Neural progenitor cell (in vitro differentiated cells): ENCODE data around the gene XAF1.

ENCODE experiments used
- CTCF ChIP-seq: fragments of 200-600 bp; sonication (generic); IDR thresholded peaks from 2 replicates; pipeline ENCODE4 v1.5.1; 2017; ENCODE audit warnings: antibody characterized with exemption, mild to moderate bottlenecking
- EZH2phosphoT487 ChIP-seq: fragments of 200-600 bp; sonication (generic); IDR thresholded peaks from 2 replicates; pipeline ENCODE4 v1.6.1; 2017; ENCODE audit warnings: antibody characterized with exemption

GRCh38 chr17:6818938-6819337 lies 63.1 kb downstream of the XAF1 start:
- TF ChIP-seq CTCF (no peak), EZH2phosphoT487 (no peak)
